B cell (primary cell): ENCODE measurements around the gene DDX59. TPM values are rescaled to one million over a fixed set of nuclear protein-coding genes. Genes with fewer than 3 reads are reported as not detected.

Source experiments
- ATAC-seq: fragments of 200-7000 bp; cut with Tn5 transposase; one replicate; pipeline ENCODE4 v1.10.0; 2021; ENCODE audit warnings: low read depth, mild to moderate bottlenecking, moderate number of reproducible peaks, moderate library complexity
- CTCF ChIA-PET: fragments of 350-600 bp; sonication (Branson Sonifier 250); formaldehyde crosslinking; loops from one replicate; lab custom pipeline; 2021; ENCODE audit warnings: antibody characterized with exemption, inconsistent platforms; lab: Charles Lee
- POLR2A ChIA-PET: fragments of 350-600 bp; sonication (Branson Sonifier 250); formaldehyde crosslinking; loops from one replicate; lab custom pipeline; 2021; ENCODE audit warnings: antibody characterized with exemption; lab: Charles Lee
- DNase-seq: peaks from one replicate; pipeline ENCODE4 v3.0.0; 2013
- H2AFZ ChIP-seq: 2 replicates; pipeline ENCODE4 v1.6.1; 2012; ENCODE audit warnings: mild to moderate bottlenecking, low read depth, low read length; ENCODE audit not compliant: insufficient read depth, poor library complexity, severe bottlenecking
- H3K27ac ChIP-seq, 2 donors: 1 replicate in 1 of 2; 2 replicates in 1 of 2; pipeline ENCODE4 v1.5.1; 2012 to 2013; ENCODE audit warnings: low read length in 2 of 2, mild to moderate bottlenecking in 2 of 2, moderate library complexity in 1 of 2
- H3K27me3 ChIP-seq, 4 experiments: fragments of 200-600 bp in 1 of 4; sonication (generic) in 1 of 4; replicated peaks in 1 of 4; 1 replicate in 2 of 4; 2 replicates in 2 of 4; pipeline versions ENCODE4 v1.6.1 to v1.7.0; 2013 to 2016; ENCODE audit warnings: low read length in 3 of 4, mild to moderate bottlenecking in 2 of 4, mixed read lengths in 1 of 4, moderate library complexity in 1 of 4; ENCODE audit not compliant: insufficient read depth in 4 of 4, control insufficient read depth in 3 of 4; ENCODE audit errors: control extremely low read depth in 1 of 4
- H3K36me3 ChIP-seq, 2 experiments: replicated peaks in 1 of 2; 1 replicate in 1 of 2; 2 replicates in 1 of 2; pipeline versions ENCODE4 v1.6.1 to v1.7.1; 2013; ENCODE audit warnings: low read length in 1 of 2; ENCODE audit not compliant: insufficient read depth in 2 of 2, control insufficient read depth in 1 of 2; ENCODE audit errors: control extremely low read depth in 1 of 2, extremely low read depth in 1 of 2
- H3K4me1 ChIP-seq, 2 donors: fragments of 200-600 bp in 1 of 2; sonication (generic) in 1 of 2; 1 replicate in 1 of 2; 2 replicates in 1 of 2; pipeline versions ENCODE4 v1.5.1 to v1.6.1; 2013 to 2017; ENCODE audit warnings: low read length in 2 of 2; ENCODE audit not compliant: control insufficient read depth in 2 of 2, insufficient read depth in 2 of 2
- H3K4me2 ChIP-seq: replicated peaks from 2 replicates; pipeline ENCODE3; 2012; ENCODE audit warnings: mild to moderate bottlenecking, low read depth, low read length; ENCODE audit not compliant: poor library complexity, severe bottlenecking
- H3K4me3 ChIP-seq, 5 experiments: fragments of 200-600 bp in 1 of 5; sonication (generic) in 1 of 5; 1 replicate in 3 of 5; 2 replicates in 2 of 5; pipeline versions ENCODE4 v1.5.1 to v1.7.0; 2011 to 2016; ENCODE audit warnings: low read length in 4 of 5, mild to moderate bottlenecking in 4 of 5, low read depth in 2 of 5, control low read depth in 1 of 5, moderate library complexity in 1 of 5; ENCODE audit not compliant: insufficient read depth in 1 of 5; ENCODE audit errors: control extremely low read depth in 1 of 5, extremely low read depth in 1 of 5
- H3K79me2 ChIP-seq: fragments of 200-600 bp; sonication (generic); one replicate; pipeline ENCODE4 v1.6.0; 2016; ENCODE audit warnings: low read length; ENCODE audit not compliant: control insufficient read depth, insufficient read depth
- H3K9ac ChIP-seq: fragments of 200-600 bp; sonication (generic); 2 replicates; pipeline ENCODE4 v1.6.1; 2017; ENCODE audit warnings: mild to moderate bottlenecking, low read length, moderate library complexity
- H3K9me3 ChIP-seq, 3 donors: one replicate each; pipeline versions ENCODE4 v1.6.1 to v1.7.1; 2013; ENCODE audit warnings: low read length in 2 of 3; ENCODE audit not compliant: control insufficient read depth in 2 of 3, insufficient read depth in 1 of 3; ENCODE audit errors: control extremely low read depth in 1 of 3
- H4K20me1 ChIP-seq: 2 replicates; pipeline ENCODE4 v1.6.0; 2012; ENCODE audit warnings: mild to moderate bottlenecking, low read length; ENCODE audit not compliant: insufficient read depth, control insufficient read depth, poor library complexity, severe bottlenecking
- H3K27ac Mint-ChIP-seq: one replicate; pipeline ENCODE4 v1.8.0; 2021; ENCODE audit warnings: mixed read lengths
- H3K27me3 Mint-ChIP-seq: one replicate; pipeline ENCODE4 v1.8.0; 2021; ENCODE audit warnings: mixed read lengths
- H3K4me1 Mint-ChIP-seq: one replicate; pipeline ENCODE4 v1.8.0; 2021; ENCODE audit warnings: mixed read lengths
- H3K4me3 Mint-ChIP-seq: one replicate; pipeline ENCODE4 v1.8.0; 2021; ENCODE audit warnings: mixed read lengths
- H3K9me3 Mint-ChIP-seq: one replicate; pipeline ENCODE4 v1.8.0; 2022; ENCODE audit warnings: mixed read lengths; ENCODE audit not compliant: insufficient read depth
- CTCF ChIP-seq: fragments of 200-600 bp; IDR thresholded peaks from one replicate; pipeline ENCODE4 v1.8.0; 2022; ENCODE audit warnings: antibody characterized with exemption, mild to moderate bottlenecking
- EZH2 ChIP-seq: IDR thresholded peaks from 2 replicates; pipeline ENCODE4 v1.6.1; 2012; ENCODE audit warnings: borderline replicate concordance, low read depth, mild to moderate bottlenecking, moderate library complexity, low read length; ENCODE audit not compliant: insufficient read depth, poor library complexity, severe bottlenecking
- WGBS: methylation state at CpG from one replicate; pipeline ENCODE4 v1.1.5; 2013; ENCODE audit warnings: missing lambda C conversion rate; ENCODE audit not compliant: insufficient coverage; 5-methylcytosine and 5-hydroxymethylcytosine counted together
- intact Hi-C: fragments of 100-400 bp; cut with micrococcal nuclease; formaldehyde crosslinking; loops from one replicate; pipeline ENCODE4 v1.10.0; 2022
- polyA plus RNA-seq: library from polyadenylated mRNA; depleted of rRNA; stranded (reverse); fragments of >200 nt; gene quantifications from 2 replicates; pipeline ENCODE4 v1.2.3, GENCODE V29; 2012
- total RNA-seq, 2 donors: library from RNA; stranded (reverse); fragments of 120-200 nt in 1 of 2; gene quantifications; 1 replicate in 1 of 2; 2 replicates in 1 of 2; pipeline versions ENCODE4 v1.2.3 to v1.2.4, GENCODE V29; 2013 to 2022

Gene DDX59
- total and polyA plus RNA-seq, 2 donors (not counting 1 experiment from before 2014, with no cell fraction given) = 20.2 to 41.9 TPM

GRCh38 chr1:200673952-200674823 is 4.5 kb upstream of the DDX59 start:
- Mint-ChIP-seq H3K27ac (no peak overlapping the region), H3K9me3 (no peaks in the 10 kb centered on the region), H3K4me3 (no peak overlapping the region), H3K4me1 (peaks cover 16% of the 10 kb centered on the region), H3K27me3 (no peaks in the 10 kb centered on the region)
- intact Hi-C loops = loop anchor here (5.0 kb wide), 1 partner anchor 128 kb away; no protein-coding TSS in a partner anchor
- no peaks in the 10 kb centered on the region for H4K20me1 ChIP-seq
- H3K79me2 ChIP-seq = peaks cover 6% of the 10 kb centered on the region
- no peak overlapping the region for H3K4me3 ChIP-seq
- peaks cover 7 to 8% of the 10 kb centered on the region in 2 donors for H3K4me1 ChIP-seq
- TF ChIP-seq CTCF (no peak), EZH2 (no peak)
- ChIA-PET CTCF (interaction anchor here (0.8 kb wide), 1 partner anchor 52 kb away, joined by 5 read pairs; no protein-coding TSS in a partner anchor), POLR2A (no interaction called here)
- ATAC-seq (no peak), DNase-seq (no peak)
- no peaks in the 10 kb centered on the region for H3K36me3 ChIP-seq
- WGBS = no CpG with 5 or more reads among the region's 4 CpGs
- no peak overlapping the region for H2AFZ ChIP-seq
- no peak overlapping the region for H3K9ac ChIP-seq
- no peaks in the 10 kb centered on the region for H3K9me3 ChIP-seq
- H3K27ac ChIP-seq = no peak overlapping the region
- H3K4me2 ChIP-seq = no peak overlapping the region
- no peaks in the 10 kb centered on the region for H3K27me3 ChIP-seq
